ENCODE data around the gene WWOX.

- TF ChIP-seq CTCF (IDR thresholded peaks at IDR 0.05; ENCODE audit: low read length) (no peak), EZH2phosphoT487 (IDR thresholded peaks at IDR 0.05; ENCODE audit: low read length) (no peak)
These were observed 1001.0 kb downstream of the WWOX start for GRCh38 chr16:79100447-79100846.

Measured in MM.1S (cell line).